ENCODE data around the gene PRPF38A.

- TF ChIP-seq CTCF (conservative IDR thresholded peaks at IDR 0.05 in 1 of 2, IDR thresholded peaks at IDR 0.05 in 1 of 2; ENCODE audit: extremely low read depth in 1 of 2, insufficient read depth in 1 of 2, low read depth in 1 of 2, low read length in 2 of 2) (no peak), EZH2 (IDR thresholded peaks at IDR 0.05; ENCODE audit: borderline replicate concordance, low read length) (no peak)
Measured at GRCh38 chr1:52385376-52385775, 19.0 kb upstream of the PRPF38A start.
